PFSK-1 (cell line): ENCODE data around the gene PRDX5.

Experiments used
- FOXP2 ChIP-seq: optimal IDR thresholded peaks from 2 replicates; pipeline ENCODE3; 2011; ENCODE audit warnings: borderline replicate concordance, control low read depth, inconsistent platforms; ENCODE audit not compliant: insufficient read depth; ENCODE audit errors: extremely low read length, extremely low read depth
- POLR2AphosphoS5 ChIP-seq: IDR thresholded peaks from 2 replicates; pipeline ENCODE4 v1.6.1; 2012; ENCODE audit warnings: low read depth, mild to moderate bottlenecking, control low read depth, low read length, moderate library complexity
- REST ChIP-seq, 2 experiments: IDR thresholded peaks; 2 replicates each; pipeline versions ENCODE4 v1.6.1 to v1.8.0; 2011 to 2012; ENCODE audit warnings: low read depth in 2 of 2, low read length in 2 of 2, control low read depth in 1 of 2, inconsistent platforms in 1 of 2, mild to moderate bottlenecking in 1 of 2, moderate library complexity in 1 of 2; ENCODE audit not compliant: insufficient read depth in 1 of 2
- SIN3A ChIP-seq: IDR thresholded peaks from 2 replicates; pipeline ENCODE4 v1.6.1; 2012; ENCODE audit warnings: mild to moderate bottlenecking, low read length, moderate library complexity, borderline replicate concordance; ENCODE audit not compliant: insufficient read depth
- TAF1 ChIP-seq: IDR thresholded peaks from 2 replicates; pipeline ENCODE4 v1.6.1; 2012; ENCODE audit warnings: low read length, control low read depth, borderline replicate concordance; ENCODE audit not compliant: insufficient read depth

Gene PRDX5

GRCh38 chr11:64313491-64314145 is 4.3 kb upstream of the PRDX5 start:
- no peak for TF ChIP-seq POLR2AphosphoS5
- no peak for TF ChIP-seq REST (IDR thresholded peaks at IDR 0.05; ENCODE audit: insufficient read depth in 1 of 2, low read depth in 2 of 2, low read length in 2 of 2)
- TF ChIP-seq TAF1 = no peak
- TF ChIP-seq SIN3A = no peak
- TF ChIP-seq FOXP2 = no peak

DNA sequence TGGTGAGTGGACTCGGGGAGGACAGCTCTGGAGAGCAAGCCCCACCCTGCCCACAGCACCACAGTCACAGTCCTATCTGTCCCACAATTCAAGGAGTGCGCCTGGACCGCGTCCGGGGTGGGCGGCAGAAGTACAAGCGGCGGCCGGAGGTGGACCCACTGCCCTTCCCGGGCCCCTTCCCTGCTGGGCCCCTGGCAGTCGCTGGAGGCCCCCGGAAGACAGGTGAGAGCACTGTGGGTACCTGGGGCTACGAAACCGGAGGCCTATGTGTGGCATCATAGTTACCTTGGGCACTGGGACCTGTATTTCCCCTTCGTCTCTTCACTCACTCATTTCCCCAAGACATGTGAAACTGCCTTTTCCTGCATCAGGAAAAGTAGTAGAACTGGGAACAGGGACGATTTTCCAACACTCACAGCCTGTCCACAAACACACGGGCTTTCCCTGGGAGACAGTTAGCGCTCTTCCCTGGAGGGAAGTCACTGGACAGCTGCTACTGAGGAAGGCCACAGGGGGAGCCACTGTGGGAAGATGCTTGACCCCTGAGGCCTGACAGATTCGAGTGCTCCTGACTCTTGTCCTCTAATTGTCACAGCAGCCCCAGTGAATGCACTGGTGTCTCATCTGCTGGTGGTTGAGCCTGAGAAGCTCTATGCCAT is 3.6 kb upstream of the PRDX5 start:
- TF ChIP-seq FOXP2 (no peak), REST (IDR thresholded peaks at IDR 0.05; ENCODE audit: insufficient read depth in 1 of 2, low read depth in 2 of 2, low read length in 2 of 2) (no peak), POLR2AphosphoS5 (no peak), TAF1 (no peak), SIN3A (no peak)

GRCh38 chr11:64314805-64315561 is 2.9 kb upstream of the PRDX5 start:
- no peak for TF ChIP-seq REST (IDR thresholded peaks at IDR 0.05; ENCODE audit: insufficient read depth in 1 of 2, low read depth in 2 of 2, low read length in 2 of 2)
- no peak for TF ChIP-seq TAF1
- TF ChIP-seq SIN3A = no peak
- no peak for TF ChIP-seq FOXP2
- no peak for TF ChIP-seq POLR2AphosphoS5

GRCh38 chr11:64315667-64316526 is 2.0 kb upstream of the PRDX5 start:
- peak; percentile 13; the same call in 1 of the 2 replicates for TF ChIP-seq POLR2AphosphoS5

GRCh38 chr11:64316672-64317324 is 1.1 kb upstream of the PRDX5 start:
- TF ChIP-seq SIN3A (no peak), REST (IDR thresholded peaks at IDR 0.05; ENCODE audit: insufficient read depth in 1 of 2, low read depth in 2 of 2, low read length in 2 of 2) (no peak), FOXP2 (no peak), TAF1 (no peak), POLR2AphosphoS5 (no peak)
